NCI-H1930 (cell line): ENCODE data around the gene ERCC5.

ENCODE experiments used
- DNase-seq, 2 experiments: peaks; one replicate each; lab custom pipeline; 2025; lab: John Stamatoyannopoulos, UW

ERCC5 gene

GRCh38 chr13:102922184-102922583, 76.4 kb downstream of the ERCC5 start:
- DNase-seq: no peak
